Measurements from ENCODE around the gene IQSEC3. TPM values are rescaled to one million over a fixed set of nuclear protein-coding genes. Genes with fewer than 3 reads are reported as not detected.

Gene IQSEC3
- total RNA-seq, 3 donors from 2014 or later (not counting 1 experiment from before 2014, with no cell fraction given) = 4.4 to 7.1 (median 5.3) TPM

DNA sequence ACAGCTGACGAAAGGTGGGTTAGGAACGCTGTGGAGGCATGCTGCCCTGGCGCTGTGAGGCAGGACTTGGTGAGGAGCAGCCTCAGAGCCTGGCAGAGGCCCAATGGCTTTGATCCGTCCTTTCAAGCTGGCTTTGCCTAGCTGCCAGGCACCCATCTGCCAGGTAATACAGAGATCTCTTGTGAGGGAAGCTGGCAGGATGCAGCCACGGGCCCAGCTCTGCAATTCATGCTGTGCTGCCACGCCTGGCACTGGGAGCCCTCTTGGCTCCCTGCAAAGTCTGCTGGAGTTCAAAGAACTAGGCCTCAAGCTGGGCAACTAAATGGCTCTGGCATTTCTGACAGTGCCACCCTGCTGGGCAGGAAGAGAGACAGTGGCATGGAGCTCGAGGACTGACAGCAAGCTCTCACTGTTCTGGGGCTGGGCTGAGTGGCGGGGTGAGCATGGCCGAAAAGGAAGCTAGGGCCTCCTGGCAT, 18.7 kb downstream of the IQSEC3 start:
- no peak overlapping the region for H3K4me3 Mint-ChIP-seq

GRCh38 chr12:87315-87714, 20.7 kb downstream of the IQSEC3 start:
- Mint-ChIP-seq H3K4me1 (no peaks in the 10 kb centered on the region), H3K4me3 (no peak overlapping the region), H3K36me3 (peaks cover 10% of the 10 kb centered on the region), H3K27ac (no peak overlapping the region), H3K27me3 (ENCODE audit: low read depth in 2 of 2) (peaks cover 7 to 21% of the 10 kb centered on the region in 2 donors), H3K9me3 (peaks cover 0 to 3% of the 10 kb centered on the region in 2 donors)
- no peaks in the 10 kb centered on the region for H3K4me1 ChIP-seq (ENCODE audit: control insufficient read depth, insufficient read depth, low read length)
- H3K27me3 ChIP-seq (ENCODE audit: control insufficient read depth, insufficient read depth, low read length) = no peaks in the 10 kb centered on the region
- 75% methylated on average over 2 of the region's 2 CpGs for WGBS (ENCODE audit: insufficient coverage)
- H3K4me3 ChIP-seq (ENCODE audit: low read length) = no peak overlapping the region
- TF ChIP-seq, protein P1, sequence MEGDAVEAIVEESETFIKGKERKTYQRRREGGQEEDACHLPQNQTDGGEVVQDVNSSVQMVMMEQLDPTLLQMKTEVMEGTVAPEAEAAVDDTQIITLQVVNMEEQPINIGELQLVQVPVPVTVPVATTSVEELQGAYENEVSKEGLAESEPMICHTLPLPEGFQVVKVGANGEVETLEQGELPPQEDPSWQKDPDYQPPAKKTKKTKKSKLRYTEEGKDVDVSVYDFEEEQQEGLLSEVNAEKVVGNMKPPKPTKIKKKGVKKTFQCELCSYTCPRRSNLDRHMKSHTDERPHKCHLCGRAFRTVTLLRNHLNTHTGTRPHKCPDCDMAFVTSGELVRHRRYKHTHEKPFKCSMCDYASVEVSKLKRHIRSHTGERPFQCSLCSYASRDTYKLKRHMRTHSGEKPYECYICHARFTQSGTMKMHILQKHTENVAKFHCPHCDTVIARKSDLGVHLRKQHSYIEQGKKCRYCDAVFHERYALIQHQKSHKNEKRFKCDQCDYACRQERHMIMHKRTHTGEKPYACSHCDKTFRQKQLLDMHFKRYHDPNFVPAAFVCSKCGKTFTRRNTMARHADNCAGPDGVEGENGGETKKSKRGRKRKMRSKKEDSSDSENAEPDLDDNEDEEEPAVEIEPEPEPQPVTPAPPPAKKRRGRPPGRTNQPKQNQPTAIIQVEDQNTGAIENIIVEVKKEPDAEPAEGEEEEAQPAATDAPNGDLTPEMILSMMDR (IDR thresholded peaks at IDR 0.05) = no peak
- peaks cover 4% of the 10 kb centered on the region for H3K9me3 ChIP-seq (ENCODE audit: control insufficient read depth, insufficient read depth, low read length)
- H3K36me3 ChIP-seq (ENCODE audit: control insufficient read depth, insufficient read depth, low read length) = no peaks in the 10 kb centered on the region
- intact Hi-C loops (cut with micrococcal nuclease) = no loop called here
- no peak overlapping the region for H3K27ac ChIP-seq (ENCODE audit: low read length)
- DNase-seq (no peak), ATAC-seq (no peak)

More for the DNA sequence above, 18.7 kb downstream of the IQSEC3 start:
- peaks cover 0 to 3% of the 10 kb centered on the region in 2 donors for H3K9me3 Mint-ChIP-seq
- H3K36me3 Mint-ChIP-seq = peaks cover 7% of the 10 kb centered on the region
- WGBS (ENCODE audit: insufficient coverage) = 54% methylated on average over 9 of the region's 9 CpGs
- Histone ChIP-seq H3K27me3 (ENCODE audit: control insufficient read depth, insufficient read depth, low read length) (no peaks in the 10 kb centered on the region), H3K27ac (ENCODE audit: low read length) (no peak overlapping the region), H3K36me3 (ENCODE audit: control insufficient read depth, insufficient read depth, low read length) (no peaks in the 10 kb centered on the region), H3K4me3 (ENCODE audit: low read length) (no peak overlapping the region), H3K9me3 (ENCODE audit: control insufficient read depth, insufficient read depth, low read length) (no peaks in the 10 kb centered on the region), H3K4me1 (ENCODE audit: control insufficient read depth, insufficient read depth, low read length) (no peaks in the 10 kb centered on the region)
- peaks cover 20 to 42% of the 10 kb centered on the region in 2 donors for H3K27me3 Mint-ChIP-seq (ENCODE audit: low read depth in 2 of 2)
- intact Hi-C loops (cut with micrococcal nuclease) = no loop called here
- DNase-seq = no peak
- no peak for ATAC-seq
- no peaks in the 10 kb centered on the region for H3K4me1 Mint-ChIP-seq
- TF ChIP-seq, protein P1 (IDR thresholded peaks at IDR 0.05) = no peak
- no peak overlapping the region for H3K27ac Mint-ChIP-seq

- no peaks in the 10 kb centered on the region for H3K4me1 ChIP-seq (ENCODE audit: control insufficient read depth, insufficient read depth, low read length)
- DNase-seq (no peak), ATAC-seq (no peak)
- intact Hi-C loops (cut with micrococcal nuclease) = no loop called here
- H3K4me3 ChIP-seq (ENCODE audit: low read length) = no peak overlapping the region
- no peak overlapping the region for H3K4me3 Mint-ChIP-seq
- WGBS (ENCODE audit: insufficient coverage) = 86% methylated on average over 9 of the region's 9 CpGs
- no peaks in the 10 kb centered on the region for H3K36me3 ChIP-seq (ENCODE audit: control insufficient read depth, insufficient read depth, low read length)
- H3K4me1 Mint-ChIP-seq = no peaks in the 10 kb centered on the region
- H3K27ac Mint-ChIP-seq = no peak overlapping the region
- H3K9me3 ChIP-seq (ENCODE audit: control insufficient read depth, insufficient read depth, low read length) = peaks cover 4% of the 10 kb centered on the region
- H3K27me3 ChIP-seq (ENCODE audit: control insufficient read depth, insufficient read depth, low read length) = no peaks in the 10 kb centered on the region
- no peak overlapping the region for H3K27ac ChIP-seq (ENCODE audit: low read length)
- TF ChIP-seq, protein P1 (IDR thresholded peaks at IDR 0.05) = no peak
- peaks cover 7 to 16% of the 10 kb centered on the region in 2 donors for H3K27me3 Mint-ChIP-seq (ENCODE audit: low read depth in 2 of 2)
- peaks cover 10% of the 10 kb centered on the region for H3K36me3 Mint-ChIP-seq
- H3K9me3 Mint-ChIP-seq = peaks cover 0 to 3% of the 10 kb centered on the region in 2 donors
These were observed 21.3 kb downstream of the IQSEC3 start for GRCh38 chr12:87856-88255.

GRCh38 chr12:89653-90052, 23.1 kb downstream of the IQSEC3 start:
- no peaks in the 10 kb centered on the region for H3K4me1 ChIP-seq (ENCODE audit: control insufficient read depth, insufficient read depth, low read length)
- no peak overlapping the region for H3K27ac ChIP-seq (ENCODE audit: low read length)
- DNase-seq (no peak), ATAC-seq (no peak)
- H3K9me3 ChIP-seq (ENCODE audit: control insufficient read depth, insufficient read depth, low read length) = peaks cover 4% of the 10 kb centered on the region
- peaks cover 10% of the 10 kb centered on the region for H3K36me3 Mint-ChIP-seq
- peaks cover 0 to 4% of the 10 kb centered on the region in 2 donors for H3K4me1 Mint-ChIP-seq
- WGBS (ENCODE audit: insufficient coverage) = 100% methylated on average over 1 of the region's 2 CpGs
- H3K27me3 ChIP-seq (ENCODE audit: control insufficient read depth, insufficient read depth, low read length) = no peaks in the 10 kb centered on the region
- H3K4me3 Mint-ChIP-seq = no peak overlapping the region
- H3K9me3 Mint-ChIP-seq = peaks cover 2 to 3% of the 10 kb centered on the region in 2 donors
- intact Hi-C loops (cut with micrococcal nuclease) = no loop called here
- no peak overlapping the region for H3K27ac Mint-ChIP-seq
- peaks cover 3 to 12% of the 10 kb centered on the region in 2 donors for H3K27me3 Mint-ChIP-seq (ENCODE audit: low read depth in 2 of 2)
- no peak overlapping the region for H3K4me3 ChIP-seq (ENCODE audit: low read length)
- no peaks in the 10 kb centered on the region for H3K36me3 ChIP-seq (ENCODE audit: control insufficient read depth, insufficient read depth, low read length)
- TF ChIP-seq, protein P1 (IDR thresholded peaks at IDR 0.05) = no peak

Measured in natural killer cell (primary cell).